ENCODE data around the gene ANKRD34A.

ANKRD34A gene

DNA sequence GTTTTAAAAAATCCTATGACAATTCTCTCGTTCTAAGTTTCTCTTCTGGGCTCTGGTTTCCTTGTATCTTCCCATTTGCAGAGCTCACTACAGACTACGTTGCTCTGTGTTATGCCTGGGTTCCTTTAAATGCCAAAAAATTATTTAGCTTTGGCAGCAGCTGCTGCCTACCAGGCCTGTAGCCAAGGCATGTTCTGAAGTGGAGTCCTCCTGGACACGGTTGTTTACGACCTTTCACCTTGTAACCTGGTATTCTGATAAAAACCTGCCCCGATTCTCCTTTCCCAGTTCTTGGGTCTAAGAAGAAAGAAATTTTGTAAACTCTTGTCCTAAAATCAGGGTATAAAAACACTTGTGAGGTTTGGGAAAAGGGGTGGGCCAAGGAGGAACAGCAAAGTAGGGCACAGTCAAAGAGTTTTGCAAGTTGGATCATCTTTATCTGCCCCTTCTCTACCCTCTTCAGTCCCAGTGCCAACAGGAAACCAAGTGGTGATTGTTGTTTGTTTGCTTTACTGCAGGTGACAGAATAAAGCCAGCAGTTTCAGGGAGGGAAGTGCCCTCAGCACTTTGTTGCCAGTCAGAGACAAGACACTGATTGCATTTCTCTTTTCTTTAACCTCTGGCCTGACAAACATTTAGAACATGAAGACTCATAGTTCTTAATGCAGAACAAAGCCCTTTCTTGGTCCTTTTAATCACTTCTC, 35.1 kb upstream of the ANKRD34A start:
- no peak for DNase-seq (ENCODE audit: extremely low read depth, low read depth)
- TF ChIP-seq, protein P1, sequence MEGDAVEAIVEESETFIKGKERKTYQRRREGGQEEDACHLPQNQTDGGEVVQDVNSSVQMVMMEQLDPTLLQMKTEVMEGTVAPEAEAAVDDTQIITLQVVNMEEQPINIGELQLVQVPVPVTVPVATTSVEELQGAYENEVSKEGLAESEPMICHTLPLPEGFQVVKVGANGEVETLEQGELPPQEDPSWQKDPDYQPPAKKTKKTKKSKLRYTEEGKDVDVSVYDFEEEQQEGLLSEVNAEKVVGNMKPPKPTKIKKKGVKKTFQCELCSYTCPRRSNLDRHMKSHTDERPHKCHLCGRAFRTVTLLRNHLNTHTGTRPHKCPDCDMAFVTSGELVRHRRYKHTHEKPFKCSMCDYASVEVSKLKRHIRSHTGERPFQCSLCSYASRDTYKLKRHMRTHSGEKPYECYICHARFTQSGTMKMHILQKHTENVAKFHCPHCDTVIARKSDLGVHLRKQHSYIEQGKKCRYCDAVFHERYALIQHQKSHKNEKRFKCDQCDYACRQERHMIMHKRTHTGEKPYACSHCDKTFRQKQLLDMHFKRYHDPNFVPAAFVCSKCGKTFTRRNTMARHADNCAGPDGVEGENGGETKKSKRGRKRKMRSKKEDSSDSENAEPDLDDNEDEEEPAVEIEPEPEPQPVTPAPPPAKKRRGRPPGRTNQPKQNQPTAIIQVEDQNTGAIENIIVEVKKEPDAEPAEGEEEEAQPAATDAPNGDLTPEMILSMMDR (IDR thresholded peaks at IDR 0.05; ENCODE audit: low read depth, low read length, missing control alignments), result no peak
- no peak overlapping the region for H3K4me3 ChIP-seq (replicated peaks; ENCODE audit: low read depth, low read length)

DNA sequence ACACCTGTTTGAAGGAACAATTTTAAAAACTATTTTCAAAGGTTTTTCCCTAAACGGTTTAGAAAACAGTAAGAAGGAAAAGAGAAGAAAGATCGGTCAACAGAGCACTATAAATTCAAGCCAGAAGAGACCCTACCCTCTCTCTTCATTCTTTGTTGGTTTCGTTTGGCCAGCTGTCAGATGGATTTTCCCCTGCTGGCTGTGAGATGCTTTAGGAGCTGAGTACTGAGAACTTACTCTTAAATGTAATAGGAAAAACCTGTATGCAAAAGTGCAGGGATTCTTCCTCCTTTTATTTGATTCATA, 33.3 kb upstream of the ANKRD34A start:
- no peak for DNase-seq (ENCODE audit: extremely low read depth, low read depth)
- H3K4me3 ChIP-seq (replicated peaks; ENCODE audit: low read depth, low read length), result no peak overlapping the region
- TF ChIP-seq, protein P1 (IDR thresholded peaks at IDR 0.05; ENCODE audit: low read depth, low read length, missing control alignments), result no peak

DNA sequence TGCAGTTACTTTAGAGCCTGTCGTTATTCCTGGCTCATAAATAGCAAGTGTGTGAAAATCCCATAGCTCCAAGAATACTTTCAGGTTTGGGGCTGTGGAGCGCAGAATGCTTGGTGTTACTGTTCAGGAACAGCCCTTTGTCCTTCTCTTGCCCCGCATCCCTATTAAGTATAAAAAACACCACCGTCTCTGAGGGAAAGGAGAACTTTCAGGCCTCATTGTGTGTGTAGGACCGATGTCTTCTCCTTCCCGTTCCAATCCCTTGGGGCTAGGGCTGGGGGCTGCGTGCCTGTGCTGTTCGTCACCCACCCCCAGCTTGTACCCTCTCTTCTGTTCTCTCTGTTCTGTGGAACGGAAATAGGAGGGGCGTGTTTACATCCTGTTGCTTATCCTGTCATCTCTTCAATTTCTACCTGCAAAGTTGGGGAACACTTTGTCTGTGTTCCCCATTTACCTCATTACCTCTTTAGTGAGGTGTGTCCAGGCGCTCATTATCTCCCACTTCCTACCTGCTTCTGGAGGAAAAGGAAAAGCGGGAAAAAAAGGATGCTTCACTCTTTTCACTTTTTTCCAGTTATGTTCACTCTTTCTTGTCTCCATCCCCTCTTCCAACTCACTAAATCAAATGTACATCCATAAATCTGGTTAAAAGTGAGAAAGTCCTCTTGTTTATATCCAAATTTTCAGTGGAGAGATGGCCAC, 32.8 kb upstream of the ANKRD34A start:
- H3K4me3 ChIP-seq (replicated peaks; ENCODE audit: low read depth, low read length), result peak overlapping the region; percentile 93
- TF ChIP-seq, protein P1 (IDR thresholded peaks at IDR 0.05; ENCODE audit: low read depth, low read length, missing control alignments), result no peak
- DNase-seq (ENCODE audit: extremely low read depth, low read depth), result no peak

DNA sequence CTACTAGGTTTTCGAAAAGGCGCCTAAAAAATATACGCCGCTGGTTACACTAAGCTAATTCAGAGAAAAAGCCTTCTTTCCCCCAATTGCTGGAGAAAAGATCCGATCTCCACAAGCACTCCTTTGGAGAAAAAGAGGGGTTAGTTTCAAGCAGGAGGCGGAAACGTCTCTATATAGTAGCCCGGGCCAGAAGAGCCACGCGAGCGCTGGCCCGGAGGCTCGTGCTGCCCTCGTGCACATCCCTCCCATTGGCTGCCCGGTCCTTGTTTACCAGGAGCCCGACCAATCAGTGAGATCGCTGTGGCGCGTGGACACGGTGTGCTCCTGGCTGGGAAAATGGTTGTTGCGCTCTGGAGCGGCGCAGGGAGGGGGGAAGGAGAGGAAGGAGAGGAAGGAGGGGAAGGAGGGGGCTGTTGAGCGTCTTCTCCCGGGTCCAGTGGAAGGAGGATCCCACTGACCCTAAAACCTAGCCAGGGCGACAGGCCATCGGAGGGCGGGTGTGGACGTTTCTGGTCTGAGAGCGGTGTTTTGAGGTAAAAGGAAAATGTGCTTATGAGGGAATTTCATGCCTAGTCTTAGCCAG, 32.1 kb upstream of the ANKRD34A start, which contains the start of gene TXNIP:
TXNIP (minus strand) TSS at position 147 of the 583 bp plus-strand sequence. CDS start 313 bp downstream, outside the sequence.
- peak; percentile 95 for DNase-seq (ENCODE audit: extremely low read depth, low read depth)
- TF ChIP-seq, protein P1 (IDR thresholded peaks at IDR 0.05; ENCODE audit: low read depth, low read length, missing control alignments), result no peak

DNA sequence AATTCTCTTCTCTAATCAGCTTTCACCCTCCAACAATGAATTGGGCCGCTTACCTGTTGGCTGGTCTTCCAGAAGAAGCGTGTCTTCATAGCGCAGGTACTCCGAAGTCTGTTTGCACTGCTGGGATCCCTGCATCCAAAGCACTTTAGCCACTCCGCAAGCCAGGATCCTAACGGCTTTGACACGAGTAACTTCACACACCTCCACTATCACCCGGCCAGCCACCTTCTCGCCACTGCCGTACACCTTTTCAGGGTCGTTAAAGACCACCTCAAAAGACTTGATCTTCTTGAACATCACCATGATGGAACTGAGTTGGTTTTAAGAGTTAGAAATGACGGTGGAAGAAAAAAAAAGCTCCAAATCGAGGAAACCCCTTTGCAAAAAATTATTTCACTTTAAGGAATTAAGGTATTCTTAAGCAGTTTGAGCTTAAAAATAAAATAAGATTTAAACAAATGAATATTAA, 31.6 kb upstream of the ANKRD34A start:
- H3K4me3 ChIP-seq (replicated peaks; ENCODE audit: low read depth, low read length), result peak overlapping the region; percentile 93
- TF ChIP-seq, protein P1 (IDR thresholded peaks at IDR 0.05; ENCODE audit: low read depth, low read length, missing control alignments), result no peak
- DNase-seq (ENCODE audit: extremely low read depth, low read depth), result no peak

More for the DNA sequence above, 32.1 kb upstream of the ANKRD34A start, which contains the start of gene TXNIP:
- H3K4me3 ChIP-seq (replicated peaks; ENCODE audit: low read depth, low read length), result peak within 1 kb of the TSS; percentile 93

DNA sequence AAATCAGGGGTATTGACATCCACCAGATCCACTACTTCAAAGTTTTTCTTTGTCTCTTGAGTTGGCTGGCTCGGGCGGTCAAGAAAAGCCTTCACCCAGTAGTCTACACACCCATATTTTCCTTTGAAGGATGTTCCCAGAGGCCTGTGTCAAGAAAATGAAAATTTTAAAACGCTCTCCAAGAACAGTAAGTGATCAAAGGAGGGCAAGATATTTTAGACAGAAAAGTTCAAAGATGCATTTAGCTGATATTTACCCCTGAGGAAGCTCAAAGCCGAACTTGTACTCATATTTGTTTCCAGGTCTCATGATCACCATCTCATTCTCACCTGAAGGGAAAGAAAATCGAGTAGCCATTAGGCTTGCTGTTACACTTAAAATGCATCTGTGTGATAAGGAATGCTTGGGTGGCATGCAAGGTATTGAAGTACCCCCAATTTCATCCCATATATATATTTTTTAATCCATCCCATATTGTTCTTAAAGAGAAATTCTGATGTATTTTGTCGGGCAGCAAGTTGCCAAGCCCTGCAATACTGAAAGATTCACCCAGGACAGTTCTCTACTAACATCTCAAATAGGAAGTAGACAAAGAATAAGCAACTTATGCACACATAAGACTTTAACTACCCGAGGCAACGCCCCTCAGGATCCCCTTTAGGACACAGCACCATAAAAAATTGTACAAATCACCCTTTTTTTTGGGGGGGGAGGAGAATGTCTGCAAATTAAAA, 30.9 kb upstream of the ANKRD34A start:
- TF ChIP-seq, protein P1 (IDR thresholded peaks at IDR 0.05; ENCODE audit: low read depth, low read length, missing control alignments), result no peak
- H3K4me3 ChIP-seq (replicated peaks; ENCODE audit: low read depth, low read length), result peak overlapping the region; percentile 93
- no peak for DNase-seq (ENCODE audit: extremely low read depth, low read depth)
